Tibial artery (tissue), 4 donors: ENCODE results near the gene IDH2.
A peak's percentile ranks its signal among the peaks of the same experiment; 100 is the strongest.

Experiments used
- DNase-seq, 2 donors: peaks; one replicate each; pipeline ENCODE4 v3.0.0-alpha.2; 2019
- H3K27ac ChIP-seq, 2 donors: fragments of 200-600 bp; sonication (generic) in 1 of 2; 1 replicate in 1 of 2; 2 replicates in 1 of 2; pipeline ENCODE4 v1.5.1; 2018 to 2019; ENCODE audit warnings: mild to moderate bottlenecking in 1 of 2
- H3K27me3 ChIP-seq, 2 donors: fragments of 200-600 bp; sonication (generic) in 1 of 2; one replicate each; pipeline versions ENCODE4 v1.5.1 to v1.6.0; 2016 to 2019
- H3K36me3 ChIP-seq, 3 donors: fragments of 200-600 bp; sonication (generic) in 2 of 3; one replicate each; pipeline ENCODE4 v1.5.1; 2016 to 2019; ENCODE audit warnings: mild to moderate bottlenecking in 2 of 3
- H3K4me1 ChIP-seq, 4 donors: fragments of 200-600 bp; sonication (generic) in 2 of 4; 1 replicate in 3 of 4; 2 replicates in 1 of 4; pipeline ENCODE4 v1.5.1; 2016 to 2019
- H3K4me3 ChIP-seq, 2 donors: fragments of 200-600 bp; sonication (generic) in 1 of 2; 1 replicate in 1 of 2; 2 replicates in 1 of 2; pipeline ENCODE4 v1.5.1; 2018 to 2019; ENCODE audit warnings: mild to moderate bottlenecking in 2 of 2
- H3K9me3 ChIP-seq, 3 donors: fragments of 200-600 bp; sonication (generic) in 1 of 3; one replicate each; pipeline ENCODE4 v1.5.1; 2016 to 2019
- CTCF ChIP-seq, 2 experiments: fragments of 200-600 bp in 1 of 2; fragments of 450-650 bp in 1 of 2; IDR thresholded peaks; one replicate each; pipeline ENCODE4 v1.5.1; 2017 to 2019; ENCODE audit warnings: antibody characterized with exemption in 2 of 2, mild to moderate bottlenecking in 1 of 2, moderate library complexity in 1 of 2
- intact Hi-C: fragments of 100-400 bp; cut with DNase I; formaldehyde crosslinking; loops from one replicate; pipeline ENCODE4 v1.15.0; 2023; ENCODE audit warnings: low total_unique reads

The IDH2 gene

GRCh38 chr15:90033448-90033847 lies 68.8 kb downstream of the IDH2 start:
- Histone ChIP-seq H3K27ac (no peak overlapping the region), H3K27me3 (no peaks in the 10 kb centered on the region), H3K9me3 (no peaks in the 10 kb centered on the region), H3K36me3 (no peaks in the 10 kb centered on the region), H3K4me1 (peaks cover 0 to 53% (median 23%) of the 10 kb centered on the region in 4 donors), H3K4me3 (no peak overlapping the region)
- no peak for TF ChIP-seq CTCF (IDR thresholded peaks at IDR 0.05)
- DNase-seq, result peak; percentile 12 to 21
- intact Hi-C loops, result no loop called here
